ENCODE measurements around the gene TP53I11.

DNA sequence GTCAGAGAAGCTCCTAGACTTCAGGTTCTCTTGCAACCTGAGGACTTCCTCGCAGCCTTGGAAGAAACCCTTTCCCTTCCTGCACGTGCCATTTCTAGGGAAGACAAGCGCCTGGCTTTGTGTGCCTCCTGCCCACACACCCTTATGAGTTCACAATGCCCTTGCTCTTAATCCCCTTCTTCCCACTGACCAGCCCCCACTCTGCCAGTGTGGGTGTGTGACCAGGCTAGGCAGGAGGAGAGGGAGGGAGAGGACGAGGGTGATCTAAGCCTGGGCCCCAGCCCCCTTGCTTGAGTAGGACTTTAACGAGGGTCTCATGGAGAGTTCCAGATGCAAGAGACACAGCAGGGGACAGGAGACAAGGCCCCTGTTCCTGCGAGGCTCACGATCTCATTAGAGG, 30.2 kb downstream of the TP53I11 start:
- no peak for TF ChIP-seq ISL1 (CRISPR knock-in tag; IDR thresholded peaks at IDR 0.05)
- no peak for TF ChIP-seq ZFP30 (CRISPR knock-in tag; IDR thresholded peaks at IDR 0.05)
- no peak for TF ChIP-seq PPARA (CRISPR knock-in tag; IDR thresholded peaks at IDR 0.05; ENCODE audit: borderline replicate concordance)
- TF ChIP-seq RARB (CRISPR knock-in tag; IDR thresholded peaks at IDR 0.05) = no peak
- TF ChIP-seq, protein P1, sequence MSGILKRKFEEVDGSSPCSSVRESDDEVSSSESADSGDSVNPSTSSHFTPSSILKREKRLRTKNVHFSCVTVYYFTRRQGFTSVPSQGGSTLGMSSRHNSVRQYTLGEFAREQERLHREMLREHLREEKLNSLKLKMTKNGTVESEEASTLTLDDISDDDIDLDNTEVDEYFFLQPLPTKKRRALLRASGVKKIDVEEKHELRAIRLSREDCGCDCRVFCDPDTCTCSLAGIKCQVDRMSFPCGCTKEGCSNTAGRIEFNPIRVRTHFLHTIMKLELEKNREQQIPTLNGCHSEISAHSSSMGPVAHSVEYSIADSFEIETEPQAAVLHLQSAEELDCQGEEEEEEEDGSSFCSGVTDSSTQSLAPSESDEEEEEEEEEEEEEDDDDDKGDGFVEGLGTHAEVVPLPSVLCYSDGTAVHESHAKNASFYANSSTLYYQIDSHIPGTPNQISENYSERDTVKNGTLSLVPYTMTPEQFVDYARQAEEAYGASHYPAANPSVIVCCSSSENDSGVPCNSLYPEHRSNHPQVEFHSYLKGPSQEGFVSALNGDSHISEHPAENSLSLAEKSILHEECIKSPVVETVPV (CRISPR knock-in tag; IDR thresholded peaks at IDR 0.05) = no peak
- TF ChIP-seq, protein P2, sequence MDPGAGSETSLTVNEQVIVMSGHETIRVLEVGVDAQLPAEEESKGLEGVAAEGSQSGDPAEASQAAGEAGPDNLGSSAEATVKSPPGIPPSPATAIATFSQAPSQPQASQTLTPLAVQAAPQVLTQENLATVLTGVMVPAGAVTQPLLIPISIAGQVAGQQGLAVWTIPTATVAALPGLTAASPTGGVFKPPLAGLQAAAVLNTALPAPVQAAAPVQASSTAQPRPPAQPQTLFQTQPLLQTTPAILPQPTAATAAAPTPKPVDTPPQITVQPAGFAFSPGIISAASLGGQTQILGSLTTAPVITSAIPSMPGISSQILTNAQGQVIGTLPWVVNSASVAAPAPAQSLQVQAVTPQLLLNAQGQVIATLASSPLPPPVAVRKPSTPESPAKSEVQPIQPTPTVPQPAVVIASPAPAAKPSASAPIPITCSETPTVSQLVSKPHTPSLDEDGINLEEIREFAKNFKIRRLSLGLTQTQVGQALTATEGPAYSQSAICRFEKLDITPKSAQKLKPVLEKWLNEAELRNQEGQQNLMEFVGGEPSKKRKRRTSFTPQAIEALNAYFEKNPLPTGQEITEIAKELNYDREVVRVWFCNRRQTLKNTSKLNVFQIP (CRISPR knock-in tag; IDR thresholded peaks at IDR 0.05; ENCODE audit: borderline replicate concordance, low read depth) = no peak
- TF ChIP-seq SNAI2 (CRISPR knock-in tag; IDR thresholded peaks at IDR 0.05) = no peak
